Neural cell (in vitro differentiated cells): ENCODE data around the gene SPRYD3.

Source experiments
- EP300 ChIP-seq: fragments of 450-650 bp; conservative IDR thresholded peaks from 2 replicates; pipeline ENCODE4 v1.6.1; 2014; ENCODE audit warnings: antibody characterized with exemption, mild to moderate bottlenecking, moderate library complexity; ENCODE audit not compliant: poor library complexity, severe bottlenecking
- EZH2 ChIP-seq: fragments of 200-600, 300-800 bp; shearing (Covaris generic), sonication (generic); IDR thresholded peaks from 2 replicates; pipeline ENCODE4 v1.6.1; 2014; ENCODE audit warnings: antibody characterized with exemption, low read length, borderline replicate concordance, mild to moderate bottlenecking; ENCODE audit not compliant: insufficient read depth, poor library complexity, severe bottlenecking
- MXI1 ChIP-seq: fragments of 450-650 bp; conservative IDR thresholded peaks from 2 replicates; pipeline ENCODE4 v1.6.1; 2014; ENCODE audit warnings: antibody characterized with exemption, mild to moderate bottlenecking; ENCODE audit not compliant: poor library complexity, severe bottlenecking
- POLR2AphosphoS5 ChIP-seq: IDR thresholded peaks from 2 replicates; pipeline ENCODE4 v1.6.1; 2012
- RAD21 ChIP-seq: fragments of 450-650 bp; conservative IDR thresholded peaks from 2 replicates; pipeline ENCODE4 v1.6.1; 2014; ENCODE audit warnings: antibody characterized with exemption, mild to moderate bottlenecking, moderate library complexity
- REST ChIP-seq: IDR thresholded peaks from 2 replicates; pipeline ENCODE4 v1.6.1; 2012; ENCODE audit warnings: borderline replicate concordance
- SMC3 ChIP-seq: fragments of 450-650 bp; conservative IDR thresholded peaks from 2 replicates; pipeline ENCODE4 v1.6.1; 2014; ENCODE audit warnings: antibody characterized with exemption, mild to moderate bottlenecking, moderate library complexity; ENCODE audit not compliant: poor library complexity
- TAF1 ChIP-seq: IDR thresholded peaks from 2 replicates; pipeline ENCODE4 v1.6.1; 2012; ENCODE audit warnings: low read depth
- TF ChIP-seq, protein P1 (sequence below): fragments of 450-650 bp; IDR thresholded peaks from 2 replicates; pipeline ENCODE4 v1.5.1; 2014; ENCODE audit warnings: antibody characterized with exemption, mild to moderate bottlenecking, moderate library complexity; ENCODE audit not compliant: poor library complexity, severe bottlenecking

- no peak for TF ChIP-seq MXI1
- TF ChIP-seq REST = no peak
- TF ChIP-seq, protein P1, sequence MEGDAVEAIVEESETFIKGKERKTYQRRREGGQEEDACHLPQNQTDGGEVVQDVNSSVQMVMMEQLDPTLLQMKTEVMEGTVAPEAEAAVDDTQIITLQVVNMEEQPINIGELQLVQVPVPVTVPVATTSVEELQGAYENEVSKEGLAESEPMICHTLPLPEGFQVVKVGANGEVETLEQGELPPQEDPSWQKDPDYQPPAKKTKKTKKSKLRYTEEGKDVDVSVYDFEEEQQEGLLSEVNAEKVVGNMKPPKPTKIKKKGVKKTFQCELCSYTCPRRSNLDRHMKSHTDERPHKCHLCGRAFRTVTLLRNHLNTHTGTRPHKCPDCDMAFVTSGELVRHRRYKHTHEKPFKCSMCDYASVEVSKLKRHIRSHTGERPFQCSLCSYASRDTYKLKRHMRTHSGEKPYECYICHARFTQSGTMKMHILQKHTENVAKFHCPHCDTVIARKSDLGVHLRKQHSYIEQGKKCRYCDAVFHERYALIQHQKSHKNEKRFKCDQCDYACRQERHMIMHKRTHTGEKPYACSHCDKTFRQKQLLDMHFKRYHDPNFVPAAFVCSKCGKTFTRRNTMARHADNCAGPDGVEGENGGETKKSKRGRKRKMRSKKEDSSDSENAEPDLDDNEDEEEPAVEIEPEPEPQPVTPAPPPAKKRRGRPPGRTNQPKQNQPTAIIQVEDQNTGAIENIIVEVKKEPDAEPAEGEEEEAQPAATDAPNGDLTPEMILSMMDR = no peak
- no peak for TF ChIP-seq TAF1
- TF ChIP-seq EZH2 = no peak
- no peak for TF ChIP-seq POLR2AphosphoS5
- no peak for TF ChIP-seq EP300
- TF ChIP-seq RAD21 = no peak
- TF ChIP-seq SMC3 = no peak
These were observed 29.4 kb downstream of the SPRYD3 start, which contains the start of gene TNS2 for GRCh38 chr12:53049571-53050318.
